Measurements from ENCODE around the gene TPSB2.

GRCh38 chr16:1218061-1218929 is 11.7 kb downstream of the TPSB2 start:
- TF ChIP-seq EZH2 (IDR thresholded peaks at IDR 0.05; ENCODE audit: borderline replicate concordance, low read depth, low read length) = no peak
- TF ChIP-seq NR2C2 (CRISPR knock-in tag; IDR thresholded peaks at IDR 0.05) = no peak
- TF ChIP-seq NR2C2 (tag; IDR thresholded peaks at IDR 0.05) = no peak
- TF ChIP-seq, protein P1, sequence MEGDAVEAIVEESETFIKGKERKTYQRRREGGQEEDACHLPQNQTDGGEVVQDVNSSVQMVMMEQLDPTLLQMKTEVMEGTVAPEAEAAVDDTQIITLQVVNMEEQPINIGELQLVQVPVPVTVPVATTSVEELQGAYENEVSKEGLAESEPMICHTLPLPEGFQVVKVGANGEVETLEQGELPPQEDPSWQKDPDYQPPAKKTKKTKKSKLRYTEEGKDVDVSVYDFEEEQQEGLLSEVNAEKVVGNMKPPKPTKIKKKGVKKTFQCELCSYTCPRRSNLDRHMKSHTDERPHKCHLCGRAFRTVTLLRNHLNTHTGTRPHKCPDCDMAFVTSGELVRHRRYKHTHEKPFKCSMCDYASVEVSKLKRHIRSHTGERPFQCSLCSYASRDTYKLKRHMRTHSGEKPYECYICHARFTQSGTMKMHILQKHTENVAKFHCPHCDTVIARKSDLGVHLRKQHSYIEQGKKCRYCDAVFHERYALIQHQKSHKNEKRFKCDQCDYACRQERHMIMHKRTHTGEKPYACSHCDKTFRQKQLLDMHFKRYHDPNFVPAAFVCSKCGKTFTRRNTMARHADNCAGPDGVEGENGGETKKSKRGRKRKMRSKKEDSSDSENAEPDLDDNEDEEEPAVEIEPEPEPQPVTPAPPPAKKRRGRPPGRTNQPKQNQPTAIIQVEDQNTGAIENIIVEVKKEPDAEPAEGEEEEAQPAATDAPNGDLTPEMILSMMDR (IDR thresholded peaks at IDR 0.05 in 2 of 3, conservative IDR thresholded peaks at IDR 0.05 in 1 of 3; ENCODE audit: insufficient read depth in 2 of 3, low read depth in 1 of 3, low read length in 3 of 3) = no peak
- TF ChIP-seq BCOR (IDR thresholded peaks at IDR 0.05) = no peak
- TF ChIP-seq NR1H2 (CRISPR knock-in tag; IDR thresholded peaks at IDR 0.05) = no peak
- no peak for TF ChIP-seq IRF1 (CRISPR knock-in tag; IDR thresholded peaks at IDR 0.05; ENCODE audit: borderline replicate concordance)
- no peak for TF ChIP-seq GABPA (tag; conservative IDR thresholded peaks at IDR 0.05; ENCODE audit: low read depth)
- no peak for TF ChIP-seq MAX (CRISPR knock-in tag; IDR thresholded peaks at IDR 0.05)
- TF ChIP-seq ARNT (IDR thresholded peaks at IDR 0.05) = no peak
- no peak for TF ChIP-seq RAD21 (CRISPR knock-in tag; conservative IDR thresholded peaks at IDR 0.05 in 1 of 2, IDR thresholded peaks at IDR 0.05 in 1 of 2)
- TF ChIP-seq TBL1XR1 (IDR thresholded peaks at IDR 0.05; ENCODE audit: low read length in 2 of 2) = no peak
- TF ChIP-seq TARDBP (IDR thresholded peaks at IDR 0.05) = no peak

Data from K562 (cell line).